H1 (cell line): Measurements from ENCODE around the gene UBR3. TPM values are rescaled to one million over a fixed set of nuclear protein-coding genes. Genes with fewer than 3 reads are reported as not detected.
"Not testable (repeated sequence)": the region's sequence is repeated elsewhere in the genome, so short reads cannot be mapped to it uniquely, and the experiment has no call there.

Source experiments
- CTCF ChIA-PET: fragments of 300-600 bp; sonication (Branson Sonifier 250); formaldehyde crosslinking; loops from one replicate; lab custom pipeline; 2021; ENCODE audit not compliant: partially characterized antibody; lab: Charles Lee
- POLR2A ChIA-PET: fragments of 300-600 bp; sonication (Branson Sonifier 250); formaldehyde crosslinking; loops from one replicate; lab custom pipeline; 2021; ENCODE audit warnings: inconsistent platforms; ENCODE audit not compliant: partially characterized antibody; lab: Charles Lee
- DNase-seq, 2 experiments: peaks; one replicate each; pipeline versions ENCODE4 v3.0.0 to v3.0.0-alpha.2; 2010 to 2022; ENCODE audit warnings: low spot score in 2 of 2, low read depth in 1 of 2, mixed read lengths in 1 of 2
- FAIRE-seq: peaks from 2 replicates; lab custom pipeline; 2011; peaks lifted over from hg19 to GRCh38; lab: Jason Lieb, UNC
- H2AFZ ChIP-seq: 2 replicates; pipeline ENCODE4 v1.8.1; 2012; ENCODE audit warnings: low read length, inconsistent platforms
- H2AK5ac ChIP-seq: 2 replicates; pipeline ENCODE4 v1.6.1; 2013; ENCODE audit warnings: low read depth, low read length
- H2BK120ac ChIP-seq: replicated peaks from 2 replicates; pipeline ENCODE3; 2013; ENCODE audit warnings: low read depth, low read length, inconsistent platforms
- H2BK12ac ChIP-seq: 2 replicates; pipeline ENCODE4 v1.6.1; 2013; ENCODE audit warnings: low read depth, low read length
- H2BK15ac ChIP-seq: 2 replicates; pipeline ENCODE4 v1.6.1; 2013; ENCODE audit warnings: low read length
- H2BK20ac ChIP-seq: 2 replicates; pipeline ENCODE4 v1.6.1; 2013; ENCODE audit warnings: low read length
- H2BK5ac ChIP-seq: 2 replicates; pipeline ENCODE4 v1.6.1; 2013; ENCODE audit warnings: low read depth, low read length
- H3K14ac ChIP-seq: 2 replicates; pipeline ENCODE4 v1.6.1; 2013; ENCODE audit warnings: inconsistent platforms; ENCODE audit not compliant: insufficient read length
- H3K18ac ChIP-seq: 2 replicates; pipeline ENCODE4 v1.6.1; 2013; ENCODE audit warnings: low read length; ENCODE audit errors: extremely low read depth
- H3K23ac ChIP-seq: 2 replicates; pipeline ENCODE4 v1.6.1; 2013; ENCODE audit warnings: inconsistent platforms; ENCODE audit not compliant: insufficient read length
- H3K23me2 ChIP-seq: 2 replicates; pipeline ENCODE4 v1.6.1; 2013; ENCODE audit warnings: low read depth, low read length
- H3K27ac ChIP-seq: 2 replicates; pipeline ENCODE4 v1.6.1; 2011; ENCODE audit warnings: low read depth, low read length, inconsistent platforms
- H3K27me3 ChIP-seq, 4 experiments: replicated peaks in 1 of 4; 1 replicate in 1 of 4; 2 replicates in 3 of 4; pipeline versions ENCODE4 v1.6.1 to v1.8.1; 2011 to 2013; ENCODE audit warnings: low read length in 3 of 4, mild to moderate bottlenecking in 3 of 4, inconsistent platforms in 2 of 4, mixed read lengths in 2 of 4, moderate library complexity in 1 of 4; ENCODE audit not compliant: control insufficient read depth in 3 of 4, insufficient read depth in 3 of 4; ENCODE audit errors: extremely low read depth in 1 of 4
- H3K36me3 ChIP-seq, 4 experiments: 2 replicates each; pipeline versions ENCODE4 v1.6.1 to v1.8.1; 2011 to 2013; ENCODE audit warnings: mild to moderate bottlenecking in 4 of 4, low read length in 3 of 4, moderate library complexity in 2 of 4, control low read depth in 1 of 4, inconsistent platforms in 1 of 4; ENCODE audit not compliant: insufficient read depth in 4 of 4, control insufficient read depth in 2 of 4
- H3K4ac ChIP-seq: replicated peaks from 2 replicates; pipeline ENCODE3; 2013; ENCODE audit warnings: low read length, low read depth, mixed read lengths, inconsistent platforms; ENCODE audit not compliant: insufficient read length
- H3K4me1 ChIP-seq, 4 experiments: replicated peaks in 1 of 4; 1 replicate in 1 of 4; 2 replicates in 3 of 4; pipeline versions ENCODE4 v1.6.1 to v1.8.1; 2011 to 2013; ENCODE audit warnings: low read length in 3 of 4, inconsistent platforms in 2 of 4, mixed read lengths in 1 of 4; ENCODE audit not compliant: insufficient read depth in 4 of 4, control insufficient read depth in 3 of 4
- H3K4me2 ChIP-seq, 2 experiments: 2 replicates each; pipeline versions ENCODE4 v1.6.1 to v1.8.1; 2011 to 2013; ENCODE audit warnings: low read depth in 2 of 2, low read length in 2 of 2, control low read depth in 1 of 2, inconsistent platforms in 1 of 2, mild to moderate bottlenecking in 1 of 2; ENCODE audit not compliant: insufficient read depth in 1 of 2
- H3K4me3 ChIP-seq, 4 experiments: fragments of 200-600, 300-600 bp in 1 of 4; sonication (generic), shearing (Covaris generic), sonication (Bioruptor Twin) in 1 of 4; 2 replicates each; pipeline versions ENCODE4 v1.5.1 to v1.8.1; 2011 to 2016; ENCODE audit warnings: low read length in 4 of 4, low read depth in 3 of 4, control low read depth in 2 of 4, inconsistent platforms in 2 of 4, mild to moderate bottlenecking in 2 of 4, mixed read lengths in 1 of 4, moderate library complexity in 1 of 4; ENCODE audit not compliant: insufficient read depth in 2 of 4; ENCODE audit errors: extremely low read depth in 1 of 4
- H3K56ac ChIP-seq: replicated peaks from 2 replicates; pipeline ENCODE3; 2013; ENCODE audit warnings: low read depth, mild to moderate bottlenecking, mixed read lengths, low read length, inconsistent platforms; ENCODE audit not compliant: insufficient read length
- H3K79me1 ChIP-seq: 2 replicates; pipeline ENCODE4 v1.6.1; 2013; ENCODE audit warnings: low read depth, low read length, control low read depth
- H3K79me2 ChIP-seq, 2 experiments: 2 replicates each; pipeline versions ENCODE4 v1.6.1 to v1.8.1; 2012 to 2013; ENCODE audit warnings: low read length in 2 of 2, mild to moderate bottlenecking in 2 of 2, inconsistent platforms in 1 of 2; ENCODE audit not compliant: insufficient read depth in 2 of 2, control insufficient read depth in 1 of 2
- H3K9ac ChIP-seq, 4 experiments: replicated peaks in 1 of 4; 1 replicate in 1 of 4; 2 replicates in 3 of 4; pipeline versions ENCODE4 v1.6.1 to v1.8.1; 2011 to 2013; ENCODE audit warnings: low read depth in 3 of 4, low read length in 3 of 4, control low read depth in 2 of 4, mild to moderate bottlenecking in 2 of 4, moderate library complexity in 2 of 4, inconsistent platforms in 1 of 4; ENCODE audit errors: extremely low read depth in 1 of 4
- H3K9me3 ChIP-seq, 2 experiments: 2 replicates each; pipeline versions ENCODE4 v1.6.1 to v1.8.1; 2012 to 2013; ENCODE audit warnings: mild to moderate bottlenecking in 2 of 2, moderate library complexity in 2 of 2, control low read depth in 1 of 2, inconsistent platforms in 1 of 2, low read depth in 1 of 2, low read length in 1 of 2, mixed read lengths in 1 of 2; ENCODE audit not compliant: insufficient read depth in 2 of 2
- H4K20me1 ChIP-seq, 2 experiments: replicated peaks in 1 of 2; 2 replicates each; pipeline versions ENCODE3 to v1.8.1; 2011 to 2013; ENCODE audit warnings: inconsistent platforms in 2 of 2, low read length in 2 of 2, mild to moderate bottlenecking in 1 of 2; ENCODE audit not compliant: insufficient read depth in 2 of 2, control insufficient read depth in 1 of 2
- H4K5ac ChIP-seq: 2 replicates; pipeline ENCODE4 v1.6.1; 2013; ENCODE audit warnings: low read length, low read depth, mixed read lengths, inconsistent platforms; ENCODE audit not compliant: insufficient read length
- H4K8ac ChIP-seq: 2 replicates; pipeline ENCODE4 v1.8.0; 2013; ENCODE audit warnings: mild to moderate bottlenecking, moderate library complexity, low read length, inconsistent platforms; ENCODE audit not compliant: insufficient read depth; ENCODE audit errors: extremely low read depth
- H4K91ac ChIP-seq: replicated peaks from 2 replicates; pipeline ENCODE3; 2013; ENCODE audit warnings: low read length, mixed read lengths, inconsistent platforms; ENCODE audit not compliant: insufficient read length
- WGBS, 2 experiments: shearing (Covaris generic) in 1 of 2; methylation state at CpG; one replicate each; pipeline versions ENCODE4 v1.1.6 to v1.1.7; 2013 to 2015; ENCODE audit warnings: low lambda C conversion rate in 2 of 2, mixed read lengths in 2 of 2, inconsistent platforms in 1 of 2, low coverage in 1 of 2, missing lambda C conversion rate in 1 of 2; ENCODE audit not compliant: insufficient replicate concordance in 2 of 2, insufficient coverage in 1 of 2, insufficient read length in 1 of 2; ENCODE audit errors: extremely low coverage in 1 of 2, missing lambda C conversion rate in 1 of 2; 5-methylcytosine and 5-hydroxymethylcytosine counted together
- polyA plus RNA-seq, 7 experiments: library from polyadenylated mRNA; depleted of rRNA in 3 of 7; stranded (reverse) in 5 of 7; unstranded in 2 of 7; fragments of >200 nt in 5 of 7; fragments of 200-250 nt in 2 of 7; gene quantifications; 1 replicate in 5 of 7; 2 replicates in 1 of 7; 4 replicates in 1 of 7; pipeline versions ENCODE4 v1.2.1 to v1.2.3, GENCODE V29; 2011 to 2013; ENCODE audit warnings: missing spikeins in 2 of 7, mixed read lengths in 2 of 7
- total RNA-seq: library from RNA; stranded (reverse); fragmentation: NEBNext Ultra II Directional; extraction: Animal tissue kit (Norgen Biotek cat#: 25700); gene quantifications from 2 replicates; pipeline ENCODE4 v1.2.1, GENCODE V29; 2021

UBR3 gene
- total and polyA plus RNA-seq, 2 of the 8 experiments (the other 6 are each of a cell fraction or from before 2014, with no cell fraction given) = 3.7 to 17.7 TPM

- H3K9me3 ChIP-seq, CTCF ChIA-PET, H2BK15ac ChIP-seq, H4K8ac ChIP-seq, H4K20me1 ChIP-seq, H3K4me3 ChIP-seq, H2BK5ac ChIP-seq, H2BK20ac ChIP-seq, H3K18ac ChIP-seq, H4K91ac ChIP-seq, H3K36me3 ChIP-seq, H2AFZ ChIP-seq, H2AK5ac ChIP-seq, H2BK12ac ChIP-seq, H3K4me2 ChIP-seq, H3K79me1 ChIP-seq, H3K27me3 ChIP-seq, H2BK120ac ChIP-seq, H3K4ac ChIP-seq, H3K23me2 ChIP-seq, H3K9ac ChIP-seq, H4K5ac ChIP-seq, H3K14ac ChIP-seq, H3K23ac ChIP-seq, H3K27ac ChIP-seq, DNase-seq, H3K56ac ChIP-seq, H3K4me1 ChIP-seq, FAIRE-seq: not testable (repeated sequence)
- 84% methylated on average over 8 of the region's 8 CpGs; no CpG with 5 or more reads in 1 of the 2 experiments for WGBS, 2 experiments
- H3K79me2 ChIP-seq = peaks cover 0 to 12% of the 10 kb centered on the region in 2 experiments; a peak in 2 of 4 replicates
- POLR2A ChIA-PET = interaction anchor here (0.6 to 1.3 kb wide), 3 partner anchors 10 to 21 kb away, joined by 3 to 4 read pairs (median 3); no protein-coding TSS in a partner anchor
Measured at GRCh38 chr2:169848959-169849693, 21.9 kb downstream of the UBR3 start.
